ENCODE measurements around the gene JAM3. TPM values are rescaled to one million over a fixed set of nuclear protein-coding genes. Genes with fewer than 3 reads are reported as not detected.

Gene JAM3
- total and polyA plus RNA-seq, 2 of the 13 experiments (the other 11 are each of a cell fraction or from before 2014, with no cell fraction given) = 0.98 to 2.8 TPM

- TF ChIP-seq, protein P1, sequence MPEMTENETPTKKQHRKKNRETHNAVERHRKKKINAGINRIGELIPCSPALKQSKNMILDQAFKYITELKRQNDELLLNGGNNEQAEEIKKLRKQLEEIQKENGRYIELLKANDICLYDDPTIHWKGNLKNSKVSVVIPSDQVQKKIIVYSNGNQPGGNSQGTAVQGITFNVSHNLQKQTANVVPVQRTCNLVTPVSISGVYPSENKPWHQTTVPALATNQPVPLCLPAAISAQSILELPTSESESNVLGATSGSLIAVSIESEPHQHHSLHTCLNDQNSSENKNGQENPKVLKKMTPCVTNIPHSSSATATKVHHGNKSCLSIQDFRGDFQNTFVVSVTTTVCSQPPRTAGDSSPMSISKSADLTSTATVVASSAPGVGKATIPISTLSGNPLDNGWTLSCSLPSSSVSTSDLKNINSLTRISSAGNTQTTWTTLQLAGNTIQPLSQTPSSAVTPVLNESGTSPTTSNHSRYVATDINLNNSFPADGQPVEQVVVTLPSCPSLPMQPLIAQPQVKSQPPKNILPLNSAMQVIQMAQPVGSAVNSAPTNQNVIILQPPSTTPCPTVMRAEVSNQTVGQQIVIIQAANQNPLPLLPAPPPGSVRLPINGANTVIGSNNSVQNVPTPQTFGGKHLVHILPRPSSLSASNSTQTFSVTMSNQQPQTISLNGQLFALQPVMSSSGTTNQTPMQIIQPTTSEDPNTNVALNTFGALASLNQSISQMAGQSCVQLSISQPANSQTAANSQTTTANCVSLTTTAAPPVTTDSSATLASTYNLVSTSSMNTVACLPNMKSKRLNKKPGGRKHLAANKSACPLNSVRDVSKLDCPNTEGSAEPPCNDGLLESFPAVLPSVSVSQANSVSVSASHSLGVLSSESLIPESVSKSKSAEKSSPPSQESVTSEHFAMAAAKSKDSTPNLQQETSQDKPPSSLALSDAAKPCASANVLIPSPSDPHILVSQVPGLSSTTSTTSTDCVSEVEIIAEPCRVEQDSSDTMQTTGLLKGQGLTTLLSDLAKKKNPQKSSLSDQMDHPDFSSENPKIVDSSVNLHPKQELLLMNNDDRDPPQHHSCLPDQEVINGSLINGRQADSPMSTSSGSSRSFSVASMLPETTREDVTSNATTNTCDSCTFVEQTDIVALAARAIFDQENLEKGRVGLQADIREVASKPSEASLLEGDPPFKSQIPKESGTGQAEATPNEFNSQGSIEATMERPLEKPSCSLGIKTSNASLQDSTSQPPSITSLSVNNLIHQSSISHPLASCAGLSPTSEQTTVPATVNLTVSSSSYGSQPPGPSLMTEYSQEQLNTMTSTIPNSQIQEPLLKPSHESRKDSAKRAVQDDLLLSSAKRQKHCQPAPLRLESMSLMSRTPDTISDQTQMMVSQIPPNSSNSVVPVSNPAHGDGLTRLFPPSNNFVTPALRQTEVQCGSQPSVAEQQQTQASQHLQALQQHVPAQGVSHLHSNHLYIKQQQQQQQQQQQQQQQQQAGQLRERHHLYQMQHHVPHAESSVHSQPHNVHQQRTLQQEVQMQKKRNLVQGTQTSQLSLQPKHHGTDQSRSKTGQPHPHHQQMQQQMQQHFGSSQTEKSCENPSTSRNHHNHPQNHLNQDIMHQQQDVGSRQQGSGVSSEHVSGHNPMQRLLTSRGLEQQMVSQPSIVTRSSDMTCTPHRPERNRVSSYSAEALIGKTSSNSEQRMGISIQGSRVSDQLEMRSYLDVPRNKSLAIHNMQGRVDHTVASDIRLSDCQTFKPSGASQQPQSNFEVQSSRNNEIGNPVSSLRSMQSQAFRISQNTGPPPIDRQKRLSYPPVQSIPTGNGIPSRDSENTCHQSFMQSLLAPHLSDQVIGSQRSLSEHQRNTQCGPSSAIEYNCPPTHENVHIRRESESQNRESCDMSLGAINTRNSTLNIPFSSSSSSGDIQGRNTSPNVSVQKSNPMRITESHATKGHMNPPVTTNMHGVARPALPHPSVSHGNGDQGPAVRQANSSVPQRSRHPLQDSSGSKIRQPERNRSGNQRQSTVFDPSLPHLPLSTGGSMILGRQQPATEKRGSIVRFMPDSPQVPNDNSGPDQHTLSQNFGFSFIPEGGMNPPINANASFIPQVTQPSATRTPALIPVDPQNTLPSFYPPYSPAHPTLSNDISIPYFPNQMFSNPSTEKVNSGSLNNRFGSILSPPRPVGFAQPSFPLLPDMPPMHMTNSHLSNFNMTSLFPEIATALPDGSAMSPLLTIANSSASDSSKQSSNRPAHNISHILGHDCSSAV (CRISPR knock-in tag; IDR thresholded peaks at IDR 0.05; ENCODE audit: borderline replicate concordance) = no peak
- no peak for TF ChIP-seq ZNF510 (CRISPR knock-in tag; IDR thresholded peaks at IDR 0.05; ENCODE audit: low read depth)
- TF ChIP-seq ZNF75D (CRISPR knock-in tag; IDR thresholded peaks at IDR 0.05; ENCODE audit: borderline replicate concordance) = no peak
- no peak for TF ChIP-seq TP53 (CRISPR knock-in tag; conservative IDR thresholded peaks at IDR 0.05)
- no peak for TF ChIP-seq GLI4 (CRISPR knock-in tag; IDR thresholded peaks at IDR 0.05; ENCODE audit: borderline replicate concordance)
Measured at GRCh38 chr11:134132808-134133207, 63.9 kb downstream of the JAM3 start (continued).

DNA sequence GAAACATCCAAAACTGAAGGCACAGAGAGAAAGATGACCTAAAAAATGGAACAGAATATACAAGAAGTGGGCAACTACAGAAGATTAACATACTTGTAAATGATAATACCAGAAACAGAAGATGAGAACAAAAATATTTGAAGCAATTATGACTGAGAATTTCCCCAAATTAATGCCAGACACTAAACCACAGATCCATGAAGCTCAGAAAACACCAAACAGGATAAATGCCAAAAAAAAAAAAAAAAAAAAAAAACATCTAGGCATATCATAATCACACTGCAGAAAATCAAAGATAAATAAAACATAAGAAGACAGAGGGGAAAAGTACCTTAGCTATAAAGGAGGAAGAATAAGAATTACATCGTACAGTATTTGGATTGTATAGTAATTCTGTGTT, 65.3 kb downstream of the JAM3 start:
- POLR2A ChIA-PET = no interaction called here
- TF ChIP-seq, protein P2, sequence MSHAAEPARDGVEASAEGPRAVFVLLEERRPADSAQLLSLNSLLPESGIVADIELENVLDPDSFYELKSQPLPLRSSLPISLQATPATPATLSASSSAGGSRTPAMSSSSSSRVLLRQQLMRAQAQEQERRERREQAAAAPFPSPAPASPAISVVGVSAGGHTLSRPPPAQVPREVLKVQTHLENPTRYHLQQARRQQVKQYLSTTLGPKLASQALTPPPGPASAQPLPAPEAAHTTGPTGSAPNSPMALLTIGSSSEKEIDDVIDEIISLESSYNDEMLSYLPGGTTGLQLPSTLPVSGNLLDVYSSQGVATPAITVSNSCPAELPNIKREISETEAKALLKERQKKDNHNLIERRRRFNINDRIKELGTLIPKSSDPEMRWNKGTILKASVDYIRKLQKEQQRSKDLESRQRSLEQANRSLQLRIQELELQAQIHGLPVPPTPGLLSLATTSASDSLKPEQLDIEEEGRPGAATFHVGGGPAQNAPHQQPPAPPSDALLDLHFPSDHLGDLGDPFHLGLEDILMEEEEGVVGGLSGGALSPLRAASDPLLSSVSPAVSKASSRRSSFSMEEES (CRISPR knock-in tag; IDR thresholded peaks at IDR 0.05) = no peak
- TF ChIP-seq MTERF4 (CRISPR knock-in tag; IDR thresholded peaks at IDR 0.05) (no peak), GLI4 (CRISPR knock-in tag; IDR thresholded peaks at IDR 0.05; ENCODE audit: borderline replicate concordance) (no peak), IRF2 (CRISPR knock-in tag; IDR thresholded peaks at IDR 0.05) (no peak), SCMH1 (CRISPR knock-in tag; IDR thresholded peaks at IDR 0.05; ENCODE audit: borderline replicate concordance) (no peak), ZNF766 (CRISPR knock-in tag; IDR thresholded peaks at IDR 0.05; ENCODE audit: borderline replicate concordance) (no peak), CENPBD1 (CRISPR knock-in tag; IDR thresholded peaks at IDR 0.05; ENCODE audit: borderline replicate concordance, low read depth) (no peak), ZSCAN12 (CRISPR knock-in tag; IDR thresholded peaks at IDR 0.05) (no peak)

More for the DNA sequence above, 65.3 kb downstream of the JAM3 start:
- no peak overlapping the region for H3K27ac ChIP-seq (ENCODE audit: extremely low read length, insufficient read depth, low read length)
- no TSS peak for BruUV-seq (replicated peaks)
- H3K4me2 ChIP-seq (ENCODE audit: low read depth, low read length) = no peak overlapping the region
- no peaks in the 10 kb centered on the region for H3K4me1 ChIP-seq (ENCODE audit: insufficient read depth, low read length)
- WGBS (ENCODE audit: low lambda C conversion rate) = 52% methylated on average over 1 of the region's 1 CpG
- peaks cover 9% of the 10 kb centered on the region; the same call in 1 of the 2 replicates for H3K9me3 ChIP-seq (ENCODE audit: low read length)
- CTCF ChIA-PET (ENCODE audit: low intra/inter-chr PET ratio, low total read pairs) = no interaction called here
- no peak overlapping the region for H3K9ac ChIP-seq (ENCODE audit: insufficient read depth, low read depth, low read length)
- no peaks in the 10 kb centered on the region for H3K79me2 ChIP-seq (ENCODE audit: insufficient read depth, low read length)
- ATAC-seq (no peak), FAIRE-seq (no peak), DNase-seq (ENCODE audit: low spot score) (no peak)
- intact Hi-C loops (cut with micrococcal nuclease; ENCODE audit: unreplicated experiment) (no loop called here), in situ Hi-C loops (cut with HindIII; ENCODE audit: extremely low pct_ligation_motif_present, low pct_unique_long_range_greater_than_20kb) (no loop called here)
- no peak overlapping the region for H3K4me3 ChIP-seq (replicated peaks in 1 of 3; ENCODE audit: insufficient read depth in 1 of 3, low read depth in 2 of 3, low read length in 3 of 3)
- no peaks in the 10 kb centered on the region for H3K27me3 ChIP-seq (ENCODE audit: control insufficient read depth in 1 of 2, insufficient read depth in 2 of 2, low read length in 2 of 2)
- no peaks in the 10 kb centered on the region for H4K20me1 ChIP-seq (ENCODE audit: insufficient read depth, low read length)
- H2AFZ ChIP-seq (ENCODE audit: low read length) = no peak overlapping the region
- no peaks in the 10 kb centered on the region for H3K36me3 ChIP-seq (replicated peaks in 1 of 2; ENCODE audit: control insufficient read depth in 1 of 2, insufficient read depth in 2 of 2, low read length in 2 of 2)
